Muscle layer of duodenum (tissue), 2 donors: Measurements from ENCODE around the gene KIR2DL1.
"Not testable (repeated sequence)": the region's sequence is repeated elsewhere in the genome, so short reads cannot be mapped to it uniquely, and the experiment has no call there.

Experiments used
- H3K27ac ChIP-seq: one replicate; pipeline ENCODE4 v1.7.0; 2013; ENCODE audit warnings: mild to moderate bottlenecking, low read length
- H3K27me3 ChIP-seq: one replicate; pipeline ENCODE4 v1.7.0; 2013; ENCODE audit warnings: low read depth, mild to moderate bottlenecking, control low read depth, low read length
- H3K36me3 ChIP-seq, 2 donors: one replicate each; pipeline ENCODE4 v1.7.0; 2013; ENCODE audit warnings: low read length in 2 of 2, control low read depth in 1 of 2, mild to moderate bottlenecking in 1 of 2; ENCODE audit not compliant: insufficient read depth in 2 of 2, control insufficient read depth in 1 of 2
- H3K4me1 ChIP-seq, 2 donors: one replicate each; pipeline ENCODE4 v1.7.0; 2013; ENCODE audit warnings: low read length in 2 of 2, mild to moderate bottlenecking in 2 of 2, control low read depth in 1 of 2, moderate library complexity in 1 of 2; ENCODE audit not compliant: insufficient read depth in 2 of 2, control insufficient read depth in 1 of 2
- H3K4me3 ChIP-seq, 2 donors: one replicate each; pipeline ENCODE4 v1.7.0; 2013; ENCODE audit warnings: low read length in 2 of 2, low read depth in 1 of 2, mild to moderate bottlenecking in 1 of 2
- H3K9me3 ChIP-seq, 2 donors: one replicate each; pipeline ENCODE4 v1.7.0; 2013; ENCODE audit warnings: low read length in 2 of 2, control low read depth in 1 of 2, mild to moderate bottlenecking in 1 of 2; ENCODE audit not compliant: control insufficient read depth in 1 of 2
- donor health status: healthy.

Gene KIR2DL1

GRCh38 chr19:54769646-54770045, at the start of gene KIR2DL1:
Gene KIR2DL1 (plus strand): TSS chr19:54769793. CDS start chr19:54769851, 58 bp downstream.
- not testable (repeated sequence) for H3K36me3 ChIP-seq, H3K9me3 ChIP-seq, H3K4me3 ChIP-seq

GRCh38 chr19:54724142-54724541, 45.5 kb upstream of the KIR2DL1 start, which contains the start of gene KIR3DL3:
Gene KIR3DL3 (plus strand): TSS chr19:54724442. CDS start chr19:54724497, 55 bp downstream.
- no peaks in the 10 kb centered on the region for H3K4me1 ChIP-seq
- no peaks in the 10 kb centered on the region for H3K36me3 ChIP-seq
- H3K27ac ChIP-seq, result no peak within 1 kb of the TSS
- peaks cover 7 to 25% of the 10 kb centered on the region in 2 donors for H3K9me3 ChIP-seq
- H3K27me3 ChIP-seq, result no peaks in the 10 kb centered on the region
- H3K4me3 ChIP-seq, result no peak within 1 kb of the TSS

More at GRCh38 chr19:54769646-54770045, at the start of gene KIR2DL1:
- not testable (repeated sequence) for H3K4me1 ChIP-seq, H3K27me3 ChIP-seq, H3K27ac ChIP-seq

DNA sequence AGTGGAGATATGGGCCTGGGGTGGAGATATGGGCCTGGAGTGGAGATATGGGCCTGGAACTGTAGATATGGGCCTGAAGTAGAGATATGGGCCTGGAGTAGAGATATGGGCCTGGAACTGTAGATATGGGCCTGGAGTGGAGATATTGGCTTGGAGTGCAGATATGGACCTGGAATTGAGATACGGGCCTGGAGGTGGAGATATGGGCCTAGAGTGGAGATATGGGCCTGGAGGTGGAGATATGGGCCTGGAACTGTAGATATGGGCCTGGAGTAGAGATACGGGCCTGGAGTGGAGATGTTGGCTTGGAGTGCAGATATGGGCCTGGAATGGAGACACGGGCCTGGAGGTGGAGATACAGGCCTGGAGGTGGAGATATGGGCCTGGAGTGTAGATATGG, 44.9 kb upstream of the KIR2DL1 start:
- Histone ChIP-seq H3K27me3 (no peaks in the 10 kb centered on the region), H3K9me3 (peaks cover 7 to 21% of the 10 kb centered on the region in 2 donors), H3K27ac (no peak overlapping the region), H3K4me3 (no peak overlapping the region), H3K36me3 (no peaks in the 10 kb centered on the region), H3K4me1 (no peaks in the 10 kb centered on the region)

DNA sequence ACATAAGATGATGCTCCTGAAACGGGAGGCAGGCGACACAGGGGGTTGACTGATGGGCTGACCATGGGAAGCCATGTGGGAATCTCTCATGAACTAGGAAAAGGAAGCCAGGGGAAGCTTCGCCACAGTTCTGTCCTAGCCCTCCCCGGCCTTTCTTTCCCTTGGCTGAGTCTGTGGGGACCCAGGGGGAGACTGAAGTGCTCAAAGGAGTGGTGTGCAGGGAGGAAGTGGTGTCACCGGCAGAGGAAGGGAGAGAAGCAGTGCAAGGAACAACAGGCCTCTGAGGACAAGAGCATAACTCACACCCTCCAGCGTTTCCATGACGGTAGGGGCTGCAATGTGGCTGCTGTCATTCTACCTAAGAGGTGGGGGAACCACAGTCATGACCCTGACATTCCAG, 44.3 kb upstream of the KIR2DL1 start:
- H3K36me3 ChIP-seq, result no peaks in the 10 kb centered on the region
- H3K9me3 ChIP-seq, result peaks cover 7 to 16% of the 10 kb centered on the region in 2 donors
- H3K27me3 ChIP-seq, result no peaks in the 10 kb centered on the region
- no peak overlapping the region for H3K4me3 ChIP-seq
- no peak overlapping the region for H3K27ac ChIP-seq
- H3K4me1 ChIP-seq, result no peaks in the 10 kb centered on the region

DNA sequence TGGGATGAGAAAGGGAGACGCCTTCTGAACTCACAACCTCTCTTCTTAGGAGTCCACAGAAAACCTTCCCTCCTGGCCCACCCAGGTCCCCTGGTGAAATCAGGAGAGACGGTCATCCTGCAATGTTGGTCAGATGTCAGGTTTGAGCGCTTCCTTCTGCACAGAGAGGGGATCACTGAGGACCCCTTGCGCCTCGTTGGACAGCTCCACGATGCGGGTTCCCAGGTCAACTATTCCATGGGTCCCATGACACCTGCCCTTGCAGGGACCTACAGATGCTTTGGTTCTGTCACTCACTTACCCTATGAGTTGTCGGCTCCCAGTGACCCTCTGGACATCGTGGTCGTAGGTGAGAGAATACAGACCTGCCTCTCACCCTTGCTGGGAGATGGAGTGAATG, 42.0 kb upstream of the KIR2DL1 start:
- Histone ChIP-seq H3K27ac (no peak overlapping the region), H3K4me1 (no peaks in the 10 kb centered on the region), H3K36me3 (no peaks in the 10 kb centered on the region), H3K4me3 (no peak overlapping the region), H3K27me3 (no peaks in the 10 kb centered on the region), H3K9me3 (no peaks in the 10 kb centered on the region)

- H3K4me3 ChIP-seq, result no peak overlapping the region
- H3K27me3 ChIP-seq, result no peaks in the 10 kb centered on the region
- no peaks in the 10 kb centered on the region for H3K36me3 ChIP-seq
- no peak overlapping the region for H3K27ac ChIP-seq
- no peaks in the 10 kb centered on the region for H3K9me3 ChIP-seq
- H3K4me1 ChIP-seq, result no peaks in the 10 kb centered on the region
Observed at GRCh38 chr19:54728167-54728566, 41.4 kb upstream of the KIR2DL1 start.

- no peaks in the 10 kb centered on the region for H3K27me3 ChIP-seq
- H3K4me3 ChIP-seq, result no peak overlapping the region
- peaks cover 0 to 3% of the 10 kb centered on the region in 2 donors for H3K9me3 ChIP-seq
- no peaks in the 10 kb centered on the region for H3K4me1 ChIP-seq
- H3K27ac ChIP-seq, result no peak overlapping the region
- no peaks in the 10 kb centered on the region for H3K36me3 ChIP-seq
Observed at GRCh38 chr19:54729416-54730188, 40.0 kb upstream of the KIR2DL1 start.

DNA sequence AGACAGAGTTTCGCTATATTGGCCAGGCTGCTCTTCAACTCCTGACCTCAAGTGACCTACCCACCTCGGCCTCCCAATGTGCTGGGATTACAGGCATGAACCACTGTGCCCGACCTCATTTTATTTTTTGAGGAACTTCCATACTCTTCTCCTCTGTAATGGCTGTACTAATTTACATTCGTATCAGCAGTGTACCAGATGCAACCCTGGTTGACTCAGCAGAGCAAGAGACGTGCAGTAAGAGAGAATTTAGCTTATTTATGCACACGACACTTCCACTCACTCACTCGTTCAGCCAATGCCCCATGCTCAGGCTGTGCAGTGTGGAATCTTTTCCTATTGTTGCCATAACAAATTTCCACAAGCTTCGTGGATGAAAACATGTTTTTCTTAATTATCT, 38.4 kb upstream of the KIR2DL1 start:
- no peak overlapping the region for H3K4me3 ChIP-seq
- H3K9me3 ChIP-seq, result peaks cover 0 to 4% of the 10 kb centered on the region in 2 donors
- no peaks in the 10 kb centered on the region for H3K27me3 ChIP-seq
- no peak overlapping the region for H3K27ac ChIP-seq
- no peaks in the 10 kb centered on the region for H3K36me3 ChIP-seq
- H3K4me1 ChIP-seq, result no peaks in the 10 kb centered on the region

- not testable (repeated sequence) for H3K4me1 ChIP-seq, H3K27me3 ChIP-seq, H3K27ac ChIP-seq, H3K4me3 ChIP-seq, H3K36me3 ChIP-seq, H3K9me3 ChIP-seq
Observed at GRCh38 chr19:54738306-54738705, 31.3 kb upstream of the KIR2DL1 start, which contains the start of gene KIR2DL3. Gene KIR2DL3 (plus strand): TSS chr19:54738513. CDS start chr19:54738546, 33 bp downstream.

GRCh38 chr19:54738715-54739114, 30.9 kb upstream of the KIR2DL1 start:
- Histone ChIP-seq H3K9me3 (peaks cover 0 to 4% of the 10 kb centered on the region in 2 donors), H3K4me3 (no peak overlapping the region), H3K4me1 (no peaks in the 10 kb centered on the region), H3K27me3 (no peaks in the 10 kb centered on the region), H3K36me3 (no peaks in the 10 kb centered on the region), H3K27ac (no peak overlapping the region)

DNA sequence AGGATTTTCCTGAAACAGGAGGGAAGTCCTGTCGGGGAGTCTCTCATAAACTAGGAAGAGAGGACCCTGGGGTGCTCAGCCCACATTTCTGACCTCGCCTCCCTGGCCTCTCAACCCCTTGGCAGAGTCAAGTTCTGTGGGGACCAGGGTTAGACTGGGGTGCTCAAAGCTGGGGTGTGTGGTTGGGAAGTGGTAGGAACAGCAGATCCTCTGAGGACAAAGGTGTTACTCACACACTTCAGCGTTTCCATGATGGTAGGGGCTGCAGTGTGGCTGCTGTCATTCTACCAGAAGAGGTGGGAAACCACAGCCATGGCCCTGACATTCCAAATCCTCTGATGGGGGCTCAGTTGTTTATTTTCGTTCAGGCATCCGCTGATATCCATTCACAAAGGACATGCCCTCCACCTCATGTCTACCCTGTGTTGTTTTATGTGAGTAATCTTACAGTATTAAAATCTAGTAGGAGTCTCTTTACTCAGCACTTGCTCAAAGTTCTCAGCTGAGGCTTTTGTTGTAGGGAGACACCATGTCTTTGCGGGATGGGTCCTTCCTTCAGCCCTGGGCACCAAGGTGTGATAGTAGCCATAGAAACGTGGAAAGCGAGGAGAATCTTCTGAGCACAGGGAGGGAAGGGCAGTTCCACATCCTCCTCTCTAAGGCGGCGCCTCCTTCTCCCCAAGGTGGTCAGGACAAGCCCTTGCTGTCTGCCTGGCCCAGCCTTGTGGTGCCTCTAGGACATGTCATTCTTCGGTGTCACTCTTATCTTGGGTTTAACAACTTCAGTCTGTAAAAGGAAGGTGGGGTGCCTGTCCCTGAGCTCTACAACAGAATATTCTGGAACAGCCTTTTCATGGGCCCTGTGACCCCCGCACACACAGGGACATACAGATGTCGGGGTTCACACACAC, 29.8 kb upstream of the KIR2DL1 start:
- no peak overlapping the region for H3K27ac ChIP-seq
- no peaks in the 10 kb centered on the region for H3K27me3 ChIP-seq
- H3K4me1 ChIP-seq, result no peaks in the 10 kb centered on the region
- no peaks in the 10 kb centered on the region for H3K36me3 ChIP-seq
- peaks cover 0 to 2% of the 10 kb centered on the region in 2 donors for H3K9me3 ChIP-seq
- no peak overlapping the region for H3K4me3 ChIP-seq
